GM19455 (cell line): Measurements from ENCODE around the gene SPP1.
"Not testable (repeated sequence)": the region's sequence is repeated elsewhere in the genome, so short reads cannot be mapped to it uniquely, and the experiment has no call there.

Source experiments
- ATAC-seq: cut with Tn5 transposase; IDR thresholded peaks from one replicate; pipeline ENCODE4 v1.9.1; 2021; ENCODE audit not compliant: unreplicated experiment

SPP1 gene

DNA sequence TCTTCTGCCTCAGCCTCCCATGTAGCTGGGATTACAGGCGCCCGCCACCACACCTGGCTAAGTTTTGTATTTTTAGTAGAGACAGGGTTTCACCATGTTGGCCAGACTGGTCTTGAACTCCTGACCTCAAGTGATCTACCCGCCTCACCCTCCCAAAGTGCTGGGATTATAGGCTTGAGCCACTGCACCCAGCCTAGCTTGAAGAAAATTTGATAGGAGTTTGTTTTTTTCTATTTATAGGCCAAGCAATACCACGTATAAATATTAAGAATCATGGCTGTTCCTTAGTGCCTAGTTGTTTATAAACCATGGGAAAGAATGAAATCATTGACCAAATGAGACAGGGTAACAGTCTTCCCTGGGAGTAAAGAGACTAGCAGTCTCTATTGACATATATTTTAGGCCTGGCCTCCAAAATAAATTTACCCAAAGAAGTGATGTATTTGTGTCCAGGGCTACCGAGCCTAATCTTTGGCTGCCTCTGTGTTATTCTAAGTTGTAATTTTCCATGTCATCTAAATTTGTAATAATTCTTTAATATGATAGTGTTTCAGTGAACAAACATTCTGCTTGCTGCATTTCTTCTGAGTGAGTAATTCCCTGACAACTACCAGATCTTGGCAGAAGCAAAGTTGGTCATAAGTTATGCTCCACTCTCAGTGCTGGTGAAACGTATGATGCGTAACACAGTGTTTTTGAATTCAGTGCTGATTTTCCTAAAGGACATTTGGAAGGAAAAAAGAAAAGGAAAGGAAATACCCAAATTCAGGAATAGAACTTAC is 42.2 kb downstream of the SPP1 start:
- ATAC-seq: no peak

DNA sequence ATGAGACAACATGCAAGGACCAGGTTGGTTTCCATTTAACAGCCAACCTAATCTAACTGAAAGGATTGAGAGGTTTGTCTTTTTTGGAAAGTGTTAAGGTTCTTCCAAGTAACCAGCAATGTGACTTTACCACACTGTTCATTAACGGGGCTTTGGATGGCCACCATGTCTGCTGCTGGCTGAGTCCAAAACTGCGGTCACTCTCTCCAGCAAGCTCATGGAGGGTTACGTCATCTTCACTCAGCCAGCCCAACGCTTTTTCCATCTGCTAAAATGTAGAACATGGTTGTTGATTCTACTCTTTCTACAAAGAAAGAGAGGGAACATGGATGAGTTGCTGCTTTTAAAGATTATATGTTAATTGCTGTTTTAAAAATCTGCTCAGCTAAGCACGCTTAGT is 43.0 kb downstream of the SPP1 start:
- no peak for ATAC-seq

- no peak for ATAC-seq
These were observed 46.3 kb downstream of the SPP1 start for GRCh38 chr4:88021824-88022223.

GRCh38 chr4:88022289-88022688 is 46.8 kb downstream of the SPP1 start:
- no peak for ATAC-seq

DNA sequence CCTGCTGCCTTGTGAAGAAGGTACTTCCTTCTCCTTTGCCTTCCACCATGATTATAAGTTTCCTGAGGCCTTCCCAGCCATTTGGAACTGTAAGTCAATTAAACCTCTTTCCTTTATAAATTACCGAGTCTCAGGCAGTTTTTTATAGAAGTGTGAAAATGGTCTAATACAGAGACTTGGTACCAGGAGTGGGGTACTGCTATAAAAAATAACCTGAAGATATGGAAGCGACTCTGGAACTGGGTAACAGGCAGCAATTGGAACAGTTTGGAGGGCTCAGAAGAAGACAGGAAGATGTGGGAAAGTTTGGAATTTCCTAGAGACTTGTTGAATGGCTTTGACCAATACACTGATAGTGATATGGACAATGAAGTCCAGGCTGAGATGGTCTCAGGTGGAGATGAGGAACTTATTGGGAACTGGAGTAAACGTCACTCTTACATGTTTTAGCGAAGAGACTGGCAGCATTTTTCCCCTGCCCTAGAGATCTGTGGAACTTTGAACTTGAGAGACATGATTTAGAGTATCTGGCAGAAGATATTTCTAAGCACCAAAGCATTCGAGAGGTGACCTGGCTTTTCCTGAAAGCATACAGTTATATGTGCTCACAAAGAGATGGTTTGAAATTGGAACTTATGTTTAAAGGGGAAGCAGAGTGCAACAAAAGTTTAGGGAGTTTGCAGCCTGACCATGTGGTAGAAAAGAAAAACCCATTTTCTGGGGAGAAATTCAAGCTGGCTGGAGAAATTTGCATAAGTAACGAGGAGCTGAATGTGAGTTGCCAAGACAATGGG is 50.6 kb downstream of the SPP1 start:
- not testable (repeated sequence) for ATAC-seq

DNA sequence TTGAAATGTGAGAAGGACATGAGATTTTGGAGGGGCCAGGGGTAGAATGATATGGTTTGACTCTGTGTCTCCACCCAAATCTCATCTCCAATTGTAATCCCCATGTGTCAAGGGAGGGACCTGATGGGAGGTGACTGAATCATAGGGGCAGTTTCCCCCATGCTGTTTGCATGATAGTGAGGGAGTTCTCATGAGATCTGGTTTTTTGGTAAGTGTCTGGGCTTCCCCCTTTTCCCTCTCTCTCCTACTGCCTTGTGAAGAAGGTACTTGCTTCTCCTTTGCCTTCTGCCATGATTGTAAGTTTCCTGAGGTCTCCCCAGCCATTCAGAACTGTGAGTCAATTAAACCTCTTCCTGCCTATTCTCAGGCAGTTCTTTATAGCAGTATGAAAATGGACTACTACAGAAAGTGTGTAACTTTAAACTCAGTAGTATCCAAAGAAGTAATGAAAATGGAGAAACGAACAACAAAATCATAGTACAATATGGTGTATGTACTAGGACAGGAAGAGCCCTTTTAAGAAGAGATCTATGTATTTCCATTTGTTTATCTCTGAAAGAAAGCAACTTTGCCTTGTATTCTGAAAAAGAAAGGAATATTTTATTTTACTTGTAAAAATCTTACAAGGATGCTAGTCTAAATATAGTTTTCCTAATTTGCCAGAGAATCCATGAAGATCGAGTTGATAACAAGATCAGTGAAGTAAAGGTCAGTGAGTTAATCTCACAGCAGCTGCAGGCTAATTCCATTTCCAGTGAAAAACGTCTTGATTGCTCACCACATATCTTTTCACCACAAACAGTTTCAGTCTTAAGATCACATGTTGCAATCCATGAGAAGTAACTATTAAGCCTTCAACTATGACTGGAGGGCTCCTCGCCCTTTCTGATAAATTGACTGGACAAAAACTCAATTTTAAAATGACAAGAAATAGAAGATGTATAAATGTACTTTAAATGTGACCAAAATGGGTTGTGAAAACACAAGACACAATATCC is 52.4 kb downstream of the SPP1 start:
- ATAC-seq: no peak

- no peak for ATAC-seq
These were observed 53.4 kb downstream of the SPP1 start for GRCh38 chr4:88028946-88029345.

GRCh38 chr4:88029556-88029955 is 54.0 kb downstream of the SPP1 start:
- no peak for ATAC-seq

DNA sequence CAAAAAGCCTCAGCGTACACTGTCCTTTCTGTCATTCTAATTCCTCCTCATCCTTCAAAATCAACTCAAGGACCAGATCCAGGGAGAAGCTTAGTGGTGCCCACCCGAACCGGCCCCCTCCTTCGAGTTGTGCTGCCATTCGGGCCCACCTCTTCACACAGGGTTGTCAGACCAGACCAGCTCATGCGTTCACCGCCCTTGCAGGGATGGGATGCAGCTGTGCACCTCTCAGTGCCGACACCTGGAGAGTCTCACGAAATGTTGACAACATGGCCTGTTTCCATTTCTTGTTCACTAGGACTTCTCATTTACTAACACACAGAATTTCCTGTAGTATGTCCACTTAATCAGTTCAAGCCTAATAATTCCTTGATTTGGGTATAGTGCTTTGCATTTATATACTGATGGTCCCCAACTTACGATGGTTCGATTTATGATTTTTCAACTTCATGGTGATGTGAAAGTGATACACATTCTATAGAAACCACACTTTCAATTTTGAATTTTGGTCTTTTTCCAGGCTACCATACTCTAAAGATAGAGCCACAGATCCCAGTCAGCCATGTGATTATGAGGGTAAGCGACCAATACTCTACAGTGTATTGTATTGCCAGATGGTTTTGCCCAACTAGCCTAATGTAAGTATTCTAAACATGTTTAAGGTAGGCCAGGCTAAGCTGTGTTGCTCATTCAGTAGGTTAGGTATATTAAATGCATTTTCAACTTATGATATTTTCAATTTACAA is 55.2 kb downstream of the SPP1 start:
- no peak for ATAC-seq
